GM19193 (cell line): Measurements from ENCODE around the gene HIBCH.

ENCODE experiments used
- POLR2A ChIP-seq: IDR thresholded peaks from 4 replicates; pipeline ENCODE4 v1.6.1; 2011; ENCODE audit not compliant: insufficient read depth, insufficient read length; ENCODE audit errors: extremely low read depth

Gene HIBCH

DNA sequence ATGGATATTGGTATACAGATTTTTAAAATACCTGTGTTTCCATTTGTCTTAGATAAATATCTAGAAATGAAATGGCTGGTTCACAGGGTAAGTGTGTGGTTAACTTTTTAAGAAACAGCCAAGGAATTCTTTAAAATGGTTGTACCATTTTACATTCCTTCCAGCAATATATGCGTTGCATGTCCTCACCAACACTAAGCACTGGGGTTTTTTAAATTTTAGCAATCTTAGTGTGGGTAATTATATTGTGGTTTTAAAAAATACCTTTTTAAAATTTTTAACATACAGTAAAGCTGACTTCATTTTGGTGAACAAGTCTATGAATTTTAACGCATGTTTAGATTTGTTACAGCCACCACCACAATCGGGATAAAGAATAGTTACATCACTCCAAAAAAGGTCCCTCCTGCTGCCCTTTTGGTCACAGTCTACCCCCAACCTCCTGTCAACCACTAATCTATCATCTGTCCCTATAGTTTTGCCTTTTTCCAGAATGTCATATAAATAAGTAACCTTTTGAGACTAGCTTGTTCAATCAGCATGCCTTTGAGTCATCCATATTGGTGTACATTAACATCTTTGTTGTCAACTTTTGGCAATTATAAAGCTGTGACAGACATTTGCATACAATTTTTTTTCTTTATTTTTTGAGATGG lies 129.0 kb downstream of the HIBCH start:
- TF ChIP-seq POLR2A: no peak

- TF ChIP-seq POLR2A: no peak
Measured at GRCh38 chr2:190188289-190188688, 131.3 kb downstream of the HIBCH start.

GRCh38 chr2:190186238-190186637 lies 133.4 kb downstream of the HIBCH start:
- TF ChIP-seq POLR2A: no peak

DNA sequence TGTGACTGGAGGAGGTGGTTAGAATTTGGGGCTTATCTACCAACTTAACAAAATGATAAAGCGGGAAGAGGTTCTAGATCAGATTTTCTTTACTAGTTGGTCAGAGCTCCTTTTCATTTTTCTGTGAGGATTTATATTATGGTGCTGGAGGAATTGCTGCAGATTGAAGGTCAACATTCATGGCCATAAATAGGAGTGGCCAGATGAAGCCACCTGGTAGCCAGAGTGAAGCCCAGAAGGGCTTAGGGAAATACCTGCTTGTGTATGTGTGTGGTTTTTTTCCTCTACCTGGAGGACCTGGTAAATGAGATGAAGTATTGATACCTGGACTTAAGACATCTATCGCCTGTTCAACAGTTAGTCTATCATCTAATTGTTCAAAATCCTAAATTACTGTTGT lies 134.2 kb downstream of the HIBCH start:
- no peak for TF ChIP-seq POLR2A

GRCh38 chr2:190184460-190184859 lies 135.2 kb downstream of the HIBCH start:
- no peak for TF ChIP-seq POLR2A

DNA sequence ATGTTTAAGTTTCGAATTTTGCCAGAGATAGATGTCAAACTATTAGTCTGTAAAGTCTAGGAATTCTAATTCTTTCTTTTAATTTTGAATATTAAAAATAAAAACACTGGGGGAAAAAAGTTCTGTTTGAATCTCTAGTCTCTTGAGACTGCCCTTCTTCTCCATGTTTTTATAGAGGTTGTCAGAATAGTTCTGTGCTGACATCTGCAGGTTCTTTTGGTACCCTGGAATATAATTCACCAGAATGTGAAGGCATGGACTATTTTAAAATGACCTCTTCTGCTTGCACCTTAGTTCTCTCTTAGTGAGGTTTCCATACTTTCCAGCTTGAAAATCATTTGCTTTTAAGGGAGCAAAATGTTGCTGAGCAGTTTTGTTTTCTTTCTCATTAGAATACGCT lies 136.1 kb downstream of the HIBCH start:
- TF ChIP-seq POLR2A: no peak

GRCh38 chr2:190182071-190182524 lies 137.5 kb downstream of the HIBCH start:
- TF ChIP-seq POLR2A: no peak

DNA sequence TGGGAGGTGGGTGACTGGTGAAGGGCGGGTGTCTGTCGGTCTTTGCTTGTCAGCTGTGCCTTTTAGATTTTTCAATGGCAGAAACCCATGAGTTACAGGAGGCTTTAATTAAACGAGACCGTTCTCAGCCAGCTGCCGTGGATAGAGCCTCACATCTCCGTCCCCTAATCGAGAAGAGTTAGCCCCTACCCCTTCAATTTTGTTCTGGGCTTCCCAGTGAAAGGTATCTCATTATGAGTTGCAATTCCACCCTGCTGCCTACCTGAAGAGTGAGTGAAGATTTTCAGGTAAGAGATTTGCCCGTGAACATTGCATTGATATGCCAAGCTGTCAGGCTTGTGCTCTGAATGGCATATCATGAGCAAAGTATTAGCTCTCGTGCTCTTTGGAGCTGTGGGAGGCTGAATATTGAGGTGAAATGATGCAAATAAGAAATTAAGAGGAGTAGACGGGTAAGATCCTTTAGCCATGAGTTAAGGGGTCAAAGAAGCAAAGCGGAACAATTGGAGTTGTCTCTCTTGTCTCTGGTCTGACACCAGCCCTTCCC lies 138.4 kb downstream of the HIBCH start:
- TF ChIP-seq POLR2A: no peak

GRCh38 chr2:190180313-190181122 lies 139.1 kb downstream of the HIBCH start:
- TF ChIP-seq POLR2A: peak; percentile 51

- no peak for TF ChIP-seq POLR2A
Measured at GRCh38 chr2:190179754-190180312, 139.8 kb downstream of the HIBCH start.

- TF ChIP-seq POLR2A: no peak
Measured at GRCh38 chr2:190178066-190178722, 141.4 kb downstream of the HIBCH start.

DNA sequence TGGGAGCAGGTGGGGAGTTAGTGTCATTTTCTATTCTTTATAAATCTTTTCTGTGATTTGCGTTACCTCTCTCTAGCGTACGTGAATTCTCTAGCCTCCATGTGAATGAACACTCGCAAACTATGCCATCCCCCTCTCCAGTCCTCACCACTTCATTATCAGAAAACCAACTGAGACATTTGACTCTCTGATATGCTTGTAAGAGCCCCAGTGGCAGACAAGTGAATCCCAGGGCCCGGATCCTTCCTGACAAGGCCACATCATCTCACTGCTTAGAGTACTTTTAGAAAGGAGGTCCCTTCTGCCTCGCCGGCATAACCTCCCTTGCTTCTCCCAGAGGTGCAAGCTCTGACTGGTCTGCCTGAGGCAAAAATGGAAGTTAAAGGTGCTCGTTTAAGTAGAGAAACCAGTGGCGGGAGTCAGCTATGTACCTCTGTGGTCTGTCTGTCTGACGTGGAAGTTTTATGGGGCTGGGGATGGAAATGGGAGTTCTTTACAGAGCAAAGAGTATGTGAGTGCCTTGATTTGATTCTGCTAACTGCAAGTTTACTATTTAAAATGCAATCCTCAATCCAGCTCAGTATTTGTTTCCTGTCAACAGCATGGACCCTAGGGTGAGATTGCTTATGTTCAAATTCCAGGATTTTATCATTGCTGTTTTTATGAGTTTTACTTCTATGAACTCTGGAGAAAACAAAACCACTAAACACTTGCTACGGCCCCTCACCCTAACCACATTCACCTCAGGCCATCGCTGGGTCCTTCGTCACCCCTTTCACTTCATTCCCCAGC lies 142.2 kb downstream of the HIBCH start:
- TF ChIP-seq POLR2A: no peak

- TF ChIP-seq POLR2A: no peak
Measured at GRCh38 chr2:190173392-190173791, 146.2 kb downstream of the HIBCH start.

GRCh38 chr2:190170673-190171072 lies 149.0 kb downstream of the HIBCH start:
- TF ChIP-seq POLR2A: no peak
